ENCODE results near the gene GRK6.

GRK6 gene

GRCh38 chr5:177383181-177383580 is 43.3 kb upstream of the GRK6 start:
- Mint-ChIP-seq H3K36me3 (ENCODE audit: low read depth) (no peaks in the 10 kb centered on the region), H3K4me1 (peaks cover 17% of the 10 kb centered on the region)
- no peak for TF ChIP-seq CTCF (IDR thresholded peaks at IDR 0.05; ENCODE audit: unreplicated experiment in 3 of 3)

GRCh38 chr5:177384134-177384533 is 42.3 kb upstream of the GRK6 start, which contains the start of gene SLC34A1:
SLC34A1 (plus strand) TSS chr5:177384434; CDS start chr5:177385742, 1,308 bp downstream.
- peaks cover 14% of the 10 kb centered on the region for H3K4me1 Mint-ChIP-seq
- no peaks in the 10 kb centered on the region for H3K36me3 Mint-ChIP-seq (ENCODE audit: low read depth)
- no peak for TF ChIP-seq CTCF (IDR thresholded peaks at IDR 0.05; ENCODE audit: unreplicated experiment in 3 of 3)
- peaks cover 2% of the 10 kb centered on the region for H3K9me3 Mint-ChIP-seq
- peaks cover 24% of the 10 kb centered on the region for H3K27me3 Mint-ChIP-seq (ENCODE audit: low read depth)
- peak within 1 kb of the TSS in 1 of 3 experiments; percentile 34 for H3K27ac Mint-ChIP-seq
- peak within 1 kb of the TSS in 1 of 3 experiments; percentile 54 for H3K4me3 Mint-ChIP-seq

More at GRCh38 chr5:177383181-177383580, 43.3 kb upstream of the GRK6 start:
- peaks cover 28% of the 10 kb centered on the region for H3K27me3 Mint-ChIP-seq (ENCODE audit: low read depth)
- H3K9me3 Mint-ChIP-seq: peaks cover 2% of the 10 kb centered on the region
- H3K4me3 Mint-ChIP-seq: no peak overlapping the region
- peak overlapping the region in 1 of 3 experiments; percentile 34 for H3K27ac Mint-ChIP-seq

GRCh38 chr5:177385720-177386119 is 40.8 kb upstream of the GRK6 start:
- Mint-ChIP-seq H3K4me3 (no peak overlapping the region), H3K27me3 (ENCODE audit: low read depth) (peaks cover 26% of the 10 kb centered on the region), H3K36me3 (ENCODE audit: low read depth) (no peaks in the 10 kb centered on the region), H3K4me1 (peaks cover 24% of the 10 kb centered on the region), H3K9me3 (peaks cover 2% of the 10 kb centered on the region), H3K27ac (no peak overlapping the region)
- TF ChIP-seq CTCF (IDR thresholded peaks at IDR 0.05; ENCODE audit: unreplicated experiment in 3 of 3): no peak

GRCh38 chr5:177386542-177386941 is 39.9 kb upstream of the GRK6 start:
- Mint-ChIP-seq H3K27ac (no peak overlapping the region), H3K36me3 (ENCODE audit: low read depth) (no peaks in the 10 kb centered on the region), H3K9me3 (peaks cover 2% of the 10 kb centered on the region), H3K4me3 (no peak overlapping the region), H3K27me3 (ENCODE audit: low read depth) (peaks cover 22% of the 10 kb centered on the region), H3K4me1 (peaks cover 18% of the 10 kb centered on the region)
- no peak for TF ChIP-seq CTCF (IDR thresholded peaks at IDR 0.05; ENCODE audit: unreplicated experiment in 3 of 3)

GRCh38 chr5:177387405-177387804 is 39.1 kb upstream of the GRK6 start:
- Mint-ChIP-seq H3K27ac (no peak overlapping the region), H3K27me3 (ENCODE audit: low read depth) (peaks cover 21% of the 10 kb centered on the region), H3K36me3 (ENCODE audit: low read depth) (no peaks in the 10 kb centered on the region), H3K4me3 (peak overlapping the region in 1 of 3 experiments; percentile 23), H3K4me1 (peaks cover 16% of the 10 kb centered on the region), H3K9me3 (peaks cover 2% of the 10 kb centered on the region)
- no peak for TF ChIP-seq CTCF (IDR thresholded peaks at IDR 0.05; ENCODE audit: unreplicated experiment in 3 of 3)

- Mint-ChIP-seq H3K36me3 (ENCODE audit: low read depth) (no peaks in the 10 kb centered on the region), H3K4me1 (peaks cover 12% of the 10 kb centered on the region), H3K4me3 (no peak overlapping the region), H3K27ac (peak overlapping the region in 2 of 3 experiments; percentile 8 to 72), H3K27me3 (ENCODE audit: low read depth) (peaks cover 18% of the 10 kb centered on the region), H3K9me3 (peaks cover 2% of the 10 kb centered on the region)
- TF ChIP-seq CTCF (IDR thresholded peaks at IDR 0.05; ENCODE audit: unreplicated experiment in 3 of 3): no peak
Measured at GRCh38 chr5:177388521-177389052, 37.9 kb upstream of the GRK6 start.

Measured in nephron (organoid).